ENCODE measurements around the gene ACKR3. TPM values are rescaled to one million over a fixed set of nuclear protein-coding genes. Genes with fewer than 3 reads are reported as not detected.

The ACKR3 gene
- total and polyA plus RNA-seq, 2 experiments from 2014 or later = 1.0 to 3.0 TPM

- TF ChIP-seq, protein P1, sequence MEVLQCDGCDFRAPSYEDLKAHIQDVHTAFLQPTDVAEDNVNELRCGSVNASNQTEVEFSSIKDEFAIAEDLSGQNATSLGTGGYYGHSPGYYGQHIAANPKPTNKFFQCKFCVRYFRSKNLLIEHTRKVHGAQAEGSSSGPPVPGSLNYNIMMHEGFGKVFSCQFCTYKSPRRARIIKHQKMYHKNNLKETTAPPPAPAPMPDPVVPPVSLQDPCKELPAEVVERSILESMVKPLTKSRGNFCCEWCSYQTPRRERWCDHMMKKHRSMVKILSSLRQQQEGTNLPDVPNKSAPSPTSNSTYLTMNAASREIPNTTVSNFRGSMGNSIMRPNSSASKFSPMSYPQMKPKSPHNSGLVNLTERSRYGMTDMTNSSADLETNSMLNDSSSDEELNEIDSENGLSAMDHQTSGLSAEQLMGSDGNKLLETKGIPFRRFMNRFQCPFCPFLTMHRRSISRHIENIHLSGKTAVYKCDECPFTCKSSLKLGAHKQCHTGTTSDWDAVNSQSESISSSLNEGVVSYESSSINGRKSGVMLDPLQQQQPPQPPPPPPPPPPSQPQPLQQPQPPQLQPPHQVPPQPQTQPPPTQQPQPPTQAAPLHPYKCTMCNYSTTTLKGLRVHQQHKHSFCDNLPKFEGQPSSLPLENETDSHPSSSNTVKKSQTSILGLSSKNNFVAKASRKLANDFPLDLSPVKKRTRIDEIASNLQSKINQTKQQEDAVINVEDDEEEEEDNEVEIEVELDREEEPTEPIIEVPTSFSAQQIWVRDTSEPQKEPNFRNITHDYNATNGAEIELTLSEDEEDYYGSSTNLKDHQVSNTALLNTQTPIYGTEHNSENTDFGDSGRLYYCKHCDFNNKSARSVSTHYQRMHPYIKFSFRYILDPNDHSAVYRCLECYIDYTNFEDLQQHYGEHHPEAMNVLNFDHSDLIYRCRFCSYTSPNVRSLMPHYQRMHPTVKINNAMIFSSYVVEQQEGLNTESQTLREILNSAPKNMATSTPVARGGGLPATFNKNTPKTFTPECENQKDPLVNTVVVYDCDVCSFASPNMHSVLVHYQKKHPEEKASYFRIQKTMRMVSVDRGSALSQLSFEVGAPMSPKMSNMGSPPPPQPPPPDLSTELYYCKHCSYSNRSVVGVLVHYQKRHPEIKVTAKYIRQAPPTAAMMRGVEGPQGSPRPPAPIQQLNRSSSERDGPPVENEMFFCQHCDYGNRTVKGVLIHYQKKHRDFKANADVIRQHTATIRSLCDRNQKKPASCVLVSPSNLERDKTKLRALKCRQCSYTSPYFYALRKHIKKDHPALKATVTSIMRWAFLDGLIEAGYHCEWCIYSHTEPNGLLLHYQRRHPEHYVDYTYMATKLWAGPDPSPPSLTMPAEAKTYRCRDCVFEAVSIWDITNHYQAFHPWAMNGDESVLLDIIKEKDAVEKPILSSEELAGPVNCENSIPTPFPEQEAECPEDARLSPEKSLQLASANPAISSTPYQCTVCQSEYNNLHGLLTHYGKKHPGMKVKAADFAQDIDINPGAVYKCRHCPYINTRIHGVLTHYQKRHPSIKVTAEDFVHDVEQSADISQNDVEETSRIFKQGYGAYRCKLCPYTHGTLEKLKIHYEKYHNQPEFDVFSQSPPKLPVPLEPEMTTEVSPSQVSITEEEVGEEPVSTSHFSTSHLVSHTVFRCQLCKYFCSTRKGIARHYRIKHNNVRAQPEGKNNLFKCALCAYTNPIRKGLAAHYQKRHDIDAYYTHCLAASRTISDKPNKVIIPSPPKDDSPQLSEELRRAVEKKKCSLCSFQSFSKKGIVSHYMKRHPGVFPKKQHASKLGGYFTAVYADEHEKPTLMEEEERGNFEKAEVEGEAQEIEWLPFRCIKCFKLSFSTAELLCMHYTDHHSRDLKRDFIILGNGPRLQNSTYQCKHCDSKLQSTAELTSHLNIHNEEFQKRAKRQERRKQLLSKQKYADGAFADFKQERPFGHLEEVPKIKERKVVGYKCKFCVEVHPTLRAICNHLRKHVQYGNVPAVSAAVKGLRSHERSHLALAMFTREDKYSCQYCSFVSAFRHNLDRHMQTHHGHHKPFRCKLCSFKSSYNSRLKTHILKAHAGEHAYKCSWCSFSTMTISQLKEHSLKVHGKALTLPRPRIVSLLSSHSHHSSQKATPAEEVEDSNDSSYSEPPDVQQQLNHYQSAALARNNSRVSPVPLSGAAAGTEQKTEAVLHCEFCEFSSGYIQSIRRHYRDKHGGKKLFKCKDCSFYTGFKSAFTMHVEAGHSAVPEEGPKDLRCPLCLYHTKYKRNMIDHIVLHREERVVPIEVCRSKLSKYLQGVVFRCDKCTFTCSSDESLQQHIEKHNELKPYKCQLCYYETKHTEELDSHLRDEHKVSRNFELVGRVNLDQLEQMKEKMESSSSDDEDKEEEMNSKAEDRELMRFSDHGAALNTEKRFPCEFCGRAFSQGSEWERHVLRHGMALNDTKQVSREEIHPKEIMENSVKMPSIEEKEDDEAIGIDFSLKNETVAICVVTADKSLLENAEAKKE (CRISPR knock-in tag; IDR thresholded peaks at IDR 0.05) = no peak
Measured at GRCh38 chr2:236571145-236571544, 1.5 kb downstream of the ACKR3 start (continued).

DNA sequence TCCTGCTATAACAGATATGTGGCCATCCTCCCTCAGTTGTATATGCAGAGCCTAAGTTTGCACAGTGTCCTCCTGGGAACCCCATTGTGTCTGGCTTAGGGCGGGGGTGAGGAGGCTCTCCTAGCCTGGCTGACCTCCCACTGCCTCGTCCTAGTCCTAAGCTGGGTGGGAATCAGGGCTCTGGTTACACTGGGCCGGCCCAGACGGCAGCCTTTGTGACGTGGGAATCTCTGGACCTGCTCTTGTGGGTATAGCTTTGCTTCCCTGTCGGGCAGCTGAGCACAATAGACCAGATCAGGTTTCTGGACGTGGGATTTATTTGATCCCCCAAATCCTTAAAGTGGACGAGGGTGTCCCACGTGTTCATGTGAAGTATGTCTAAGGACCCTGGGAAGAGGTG, 2.9 kb downstream of the ACKR3 start:
- Mint-ChIP-seq H3K4me1 (peaks cover 62% of the 10 kb centered on the region), H3K36me3 (ENCODE audit: low read depth) (no peaks in the 10 kb centered on the region), H3K9me3 (no peaks in the 10 kb centered on the region; the same call in 2 of the 3 replicates), H3K27ac (no peak overlapping the region), H3K27me3 (ENCODE audit: insufficient read depth, low read depth, poor library complexity) (peaks cover 21% of the 10 kb centered on the region), H3K4me3 (no peak overlapping the region)
- H2AFZ ChIP-seq = no peak overlapping the region
- TF ChIP-seq ZNF331 (CRISPR knock-in tag; IDR thresholded peaks at IDR 0.05; ENCODE audit: low read depth) (no peak), EZH2phosphoT487 (IDR thresholded peaks at IDR 0.05; ENCODE audit: unreplicated experiment) (no peak), POLR2AphosphoS5 (IDR thresholded peaks at IDR 0.05; ENCODE audit: low read depth) (no peak), NANOG (IDR thresholded peaks at IDR 0.05; ENCODE audit: borderline replicate concordance) (no peak), EZH2 (IDR thresholded peaks at IDR 0.05; ENCODE audit: low read depth, unreplicated experiment) (no peak)
- TF ChIP-seq, protein P2, sequence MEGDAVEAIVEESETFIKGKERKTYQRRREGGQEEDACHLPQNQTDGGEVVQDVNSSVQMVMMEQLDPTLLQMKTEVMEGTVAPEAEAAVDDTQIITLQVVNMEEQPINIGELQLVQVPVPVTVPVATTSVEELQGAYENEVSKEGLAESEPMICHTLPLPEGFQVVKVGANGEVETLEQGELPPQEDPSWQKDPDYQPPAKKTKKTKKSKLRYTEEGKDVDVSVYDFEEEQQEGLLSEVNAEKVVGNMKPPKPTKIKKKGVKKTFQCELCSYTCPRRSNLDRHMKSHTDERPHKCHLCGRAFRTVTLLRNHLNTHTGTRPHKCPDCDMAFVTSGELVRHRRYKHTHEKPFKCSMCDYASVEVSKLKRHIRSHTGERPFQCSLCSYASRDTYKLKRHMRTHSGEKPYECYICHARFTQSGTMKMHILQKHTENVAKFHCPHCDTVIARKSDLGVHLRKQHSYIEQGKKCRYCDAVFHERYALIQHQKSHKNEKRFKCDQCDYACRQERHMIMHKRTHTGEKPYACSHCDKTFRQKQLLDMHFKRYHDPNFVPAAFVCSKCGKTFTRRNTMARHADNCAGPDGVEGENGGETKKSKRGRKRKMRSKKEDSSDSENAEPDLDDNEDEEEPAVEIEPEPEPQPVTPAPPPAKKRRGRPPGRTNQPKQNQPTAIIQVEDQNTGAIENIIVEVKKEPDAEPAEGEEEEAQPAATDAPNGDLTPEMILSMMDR (conservative IDR thresholded peaks at IDR 0.05; ENCODE audit: low read depth in 2 of 2) = no peak
- TF ChIP-seq, protein P1 (CRISPR knock-in tag; IDR thresholded peaks at IDR 0.05) = no peak
- H3K79me2 ChIP-seq (replicated peaks; ENCODE audit: insufficient read depth) = no peaks in the 10 kb centered on the region
- H3K9me2 ChIP-seq (ENCODE audit: insufficient read depth) = no peaks in the 10 kb centered on the region
- no peaks in the 10 kb centered on the region for H3K36me3 ChIP-seq (ENCODE audit: insufficient read depth)
- peaks cover 5% of the 10 kb centered on the region; the same call in 1 of the 2 replicates for H3F3A ChIP-seq (replicated peaks; ENCODE audit: low read depth)
- DNase-seq (ENCODE audit: low spot score) = peak; percentile 33
- H3K27ac ChIP-seq (ENCODE audit: low read depth) = no peak overlapping the region
- no peaks in the 10 kb centered on the region for H4K20me1 ChIP-seq (replicated peaks; ENCODE audit: insufficient read depth)
- peaks cover 19% of the 10 kb centered on the region for H3K27me3 ChIP-seq (ENCODE audit: insufficient read depth)
- ATAC-seq = peak; percentile 48
- peaks cover 39% of the 10 kb centered on the region for H3K4me1 ChIP-seq (ENCODE audit: insufficient read depth)
- H3K4me3 ChIP-seq = no peak overlapping the region
- no peak overlapping the region for H3K4me2 ChIP-seq

All from GM23338 (cell line).